NCI-H2081 treated with DMSO at 0.1 percent for 48 hours (cell line): ENCODE measurements around the gene AFAP1.

ENCODE experiments used
- DNase-seq: peaks from one replicate; lab custom pipeline; 2025; lab: John Stamatoyannopoulos, UW

AFAP1 gene

GRCh38 chr4:7784131-7784870 is 155.4 kb downstream of the AFAP1 start:
- DNase-seq: no peak

- no peak for DNase-seq
Observed at GRCh38 chr4:7783541-7783940, 156.1 kb downstream of the AFAP1 start.

DNA sequence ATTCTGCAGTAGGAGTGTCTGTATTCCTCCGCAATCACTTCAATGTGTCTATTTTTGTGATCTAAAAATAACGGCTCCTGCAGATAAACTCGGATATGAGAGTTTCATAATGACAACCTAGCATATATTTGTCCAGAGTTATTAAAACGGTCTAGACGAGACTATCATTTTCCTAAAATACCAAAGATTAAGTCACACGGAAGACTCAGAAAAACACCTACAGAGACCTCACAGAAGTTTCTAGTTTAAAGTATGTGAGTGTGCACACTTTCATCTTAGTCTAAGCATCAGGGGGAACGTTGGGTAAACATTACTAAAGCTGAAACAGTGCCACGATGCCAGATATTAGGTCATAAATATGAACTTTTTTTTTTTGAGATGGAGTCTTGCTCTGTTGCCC is 156.9 kb downstream of the AFAP1 start:
- DNase-seq: no peak

- DNase-seq: no peak
Observed at GRCh38 chr4:7781993-7782392, 157.7 kb downstream of the AFAP1 start.

- no peak for DNase-seq
Observed at GRCh38 chr4:7781366-7781765, 158.3 kb downstream of the AFAP1 start.

GRCh38 chr4:7780751-7781348 is 158.8 kb downstream of the AFAP1 start:
- DNase-seq: no peak

GRCh38 chr4:7779432-7779768 is 160.3 kb downstream of the AFAP1 start:
- DNase-seq: no peak

DNA sequence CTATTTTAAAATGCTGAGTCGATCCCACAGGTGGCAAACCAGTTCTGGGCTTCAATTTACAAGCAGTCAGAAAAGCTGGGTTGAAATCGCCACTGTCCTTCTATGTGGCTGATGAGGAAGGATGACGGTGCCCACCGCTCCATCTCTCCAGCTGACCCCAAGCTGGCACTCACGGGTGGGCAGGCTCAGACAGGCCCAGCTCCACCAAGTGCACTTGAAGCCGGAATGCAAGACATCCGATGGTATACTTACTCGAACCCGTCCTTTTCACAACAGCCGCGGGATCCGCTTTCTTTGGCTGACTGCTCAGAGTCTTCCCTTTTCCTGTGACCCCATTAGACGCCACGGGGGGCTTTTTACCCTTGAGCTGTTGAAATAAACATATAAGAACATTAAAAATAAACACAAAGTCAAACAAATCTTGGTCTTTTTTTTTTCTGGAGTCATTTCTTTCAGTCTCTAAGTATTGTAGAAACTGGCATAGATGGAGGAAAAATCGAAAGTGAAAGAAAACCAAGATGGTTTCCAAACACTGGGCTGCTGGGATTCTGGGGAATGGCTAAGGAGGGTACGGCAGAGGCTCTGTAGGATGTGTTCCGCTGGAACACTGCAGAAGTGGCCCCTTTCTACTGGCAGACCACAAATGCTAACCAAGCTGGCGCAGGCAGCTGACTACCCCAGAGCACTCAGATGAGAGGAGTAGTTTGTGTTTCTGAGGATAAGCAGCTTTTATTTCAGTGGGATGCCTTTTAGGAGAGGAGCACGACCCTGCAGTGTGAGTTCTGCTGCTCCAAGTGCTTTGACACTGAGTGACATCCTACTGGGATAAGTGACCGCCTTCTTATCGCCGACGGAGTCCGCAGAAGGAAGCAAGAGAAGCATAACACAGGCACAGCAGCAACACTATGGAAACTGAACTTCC is 160.9 kb downstream of the AFAP1 start:
- DNase-seq: no peak

DNA sequence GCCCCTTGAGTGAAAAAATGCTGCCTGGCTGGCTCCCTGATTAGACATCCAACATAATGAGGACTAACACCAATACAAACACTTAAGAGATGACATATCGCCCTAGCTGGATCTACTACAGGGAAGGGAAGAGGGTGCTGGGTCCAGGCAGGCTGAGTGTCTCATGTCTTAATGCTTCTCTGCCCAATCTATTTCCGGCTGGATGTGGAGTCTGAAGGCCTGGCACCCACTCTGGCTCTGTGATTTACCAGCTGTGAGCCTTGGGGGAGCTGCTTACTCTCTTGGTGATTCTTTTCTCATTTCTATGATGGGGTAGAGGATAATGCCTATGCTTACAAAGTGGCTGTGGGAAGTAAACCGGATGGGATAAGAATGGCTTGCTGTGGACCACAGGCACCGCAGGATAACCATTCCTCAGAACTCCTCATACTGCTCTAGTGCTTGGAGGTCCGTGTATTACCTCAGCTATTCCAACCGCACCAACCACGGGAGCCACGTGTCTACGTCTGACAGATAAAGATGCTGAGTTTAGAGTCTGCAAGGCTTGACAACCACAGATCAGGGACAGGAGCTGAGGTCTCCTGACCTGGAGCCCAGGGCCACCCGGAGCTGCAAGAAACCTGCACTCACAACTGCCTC is 161.7 kb downstream of the AFAP1 start:
- DNase-seq: no peak

DNA sequence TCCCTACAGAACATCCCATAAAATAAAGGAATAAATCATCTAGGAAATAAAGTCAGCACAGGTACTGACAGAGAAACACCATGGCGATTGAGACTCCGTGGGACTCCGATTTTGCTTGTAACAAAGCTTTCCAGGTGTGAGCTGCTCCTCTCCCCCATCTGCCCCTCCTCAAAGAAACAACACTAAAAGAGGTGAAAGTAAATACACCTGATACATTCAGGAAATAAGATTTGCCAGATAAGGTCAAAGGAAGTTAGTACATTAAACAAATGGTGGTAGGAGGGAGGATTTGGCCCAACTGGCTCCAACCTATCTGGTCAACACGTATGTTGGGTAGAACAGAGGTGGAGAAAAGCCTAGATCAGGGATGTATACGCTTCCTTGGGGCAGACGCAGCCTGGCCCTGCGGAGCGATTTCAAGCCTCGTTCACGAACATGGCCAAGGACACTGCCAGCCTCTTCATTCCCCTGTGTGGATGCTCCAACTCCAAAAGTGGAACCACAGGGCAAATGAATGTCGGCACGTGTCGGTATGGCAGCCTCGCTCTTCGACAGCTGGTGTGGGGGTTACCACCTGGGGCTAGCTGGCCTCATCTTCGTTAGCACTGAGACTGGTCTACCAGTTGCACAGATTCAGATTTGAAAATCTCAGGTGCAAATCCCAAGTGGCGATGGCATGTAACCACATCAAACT is 162.5 kb downstream of the AFAP1 start:
- DNase-seq: no peak

DNA sequence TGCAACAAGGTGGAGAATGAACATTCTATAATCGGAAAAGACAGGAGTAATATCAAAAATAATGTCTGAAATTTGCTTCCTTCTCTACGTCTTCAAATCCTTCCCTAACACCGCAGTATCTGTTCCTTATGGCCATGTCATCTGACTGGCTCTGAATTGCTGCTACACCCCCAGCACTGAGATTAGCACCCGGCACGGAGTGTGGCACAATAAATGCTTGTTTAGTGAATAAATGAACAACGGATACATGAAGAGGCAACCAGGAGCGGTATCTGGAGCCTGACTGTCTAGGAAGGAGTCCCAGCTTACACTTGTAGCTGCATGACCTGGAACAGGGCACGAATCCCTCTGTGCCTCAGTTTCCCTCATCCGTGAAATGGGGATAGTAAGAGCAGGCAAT is 164.3 kb downstream of the AFAP1 start:
- DNase-seq: no peak

- no peak for DNase-seq
Observed at GRCh38 chr4:7774301-7775294, 165.1 kb downstream of the AFAP1 start.

GRCh38 chr4:7773401-7774180 is 166.1 kb downstream of the AFAP1 start:
- DNase-seq: no peak

DNA sequence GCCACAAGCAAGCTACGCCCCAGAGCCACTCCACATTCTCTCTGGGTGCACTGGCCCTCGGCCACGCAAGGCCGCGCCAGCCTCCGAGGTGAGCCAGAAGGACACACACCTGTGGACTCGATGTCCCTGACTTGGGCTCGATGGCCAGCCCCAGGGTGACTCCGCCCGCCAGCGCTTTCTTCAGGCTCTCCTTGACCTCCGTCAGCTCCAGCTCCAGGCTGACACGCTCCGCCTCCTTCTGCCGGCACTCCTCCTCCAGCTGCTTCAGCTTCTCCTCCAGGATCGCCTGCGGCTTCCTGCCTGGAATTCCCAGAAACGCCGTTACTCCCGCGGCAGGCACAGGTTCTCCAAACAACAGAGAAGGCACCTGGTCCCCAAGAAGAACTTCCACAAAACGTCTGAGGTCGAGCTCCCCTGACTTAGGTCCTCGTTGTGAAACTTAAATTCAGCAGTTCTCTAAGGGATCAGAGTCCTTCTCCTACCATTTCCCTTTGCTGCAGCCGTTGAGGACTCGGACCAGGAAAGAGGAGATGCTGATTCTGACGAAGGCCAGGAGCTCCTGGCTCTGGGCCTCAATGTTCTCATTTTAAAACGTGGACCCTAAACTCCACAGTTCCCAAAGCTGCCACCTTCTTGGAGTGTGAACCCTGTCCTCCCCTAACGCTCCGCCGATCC is 166.8 kb downstream of the AFAP1 start:
- DNase-seq: no peak

DNA sequence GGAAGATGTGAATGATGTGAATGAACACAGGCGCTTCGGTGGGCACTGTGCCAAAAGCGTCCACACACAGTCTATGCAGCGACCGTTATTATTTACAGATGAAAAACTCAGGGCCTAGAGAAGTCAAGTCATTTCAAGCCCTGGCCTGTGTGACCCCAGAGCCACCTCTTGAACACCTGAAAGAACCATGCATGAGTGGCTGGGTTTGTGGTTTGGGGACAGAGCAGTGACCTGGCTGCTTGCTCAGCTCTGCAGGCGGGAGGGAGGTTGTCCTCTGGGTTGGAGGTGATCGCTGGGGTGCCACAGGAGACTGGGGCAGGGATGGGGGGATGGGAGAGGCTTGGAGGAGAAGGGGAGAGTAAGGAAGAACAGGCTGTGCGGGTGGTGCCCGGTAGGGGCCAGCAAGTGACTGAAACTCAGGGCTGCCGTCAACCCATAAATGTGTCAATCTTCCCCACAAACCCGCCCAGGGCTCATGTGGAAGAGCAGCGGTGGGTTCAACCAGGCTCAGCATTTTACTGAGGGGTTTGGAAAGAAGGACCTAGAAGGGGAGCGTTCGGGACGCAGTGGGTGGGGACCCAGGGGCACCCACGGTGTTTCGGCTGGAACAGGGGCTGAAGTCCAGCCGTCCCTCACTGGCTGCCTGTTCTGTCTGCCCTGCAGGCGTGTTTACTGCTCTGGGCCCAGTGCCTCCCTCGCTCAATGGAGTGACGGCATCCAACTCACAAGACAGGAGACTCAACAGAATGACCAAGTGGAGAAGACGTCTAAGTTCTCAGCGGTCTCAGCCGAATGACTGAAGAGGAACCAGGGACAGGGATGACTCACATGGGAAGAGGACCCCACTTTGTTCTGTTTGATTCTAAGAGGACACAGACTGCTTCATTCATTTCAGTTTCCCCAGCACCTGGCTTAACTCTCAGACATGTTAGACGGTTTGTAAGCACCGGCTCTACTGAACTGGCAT is 167.8 kb downstream of the AFAP1 start:
- DNase-seq: no peak

DNA sequence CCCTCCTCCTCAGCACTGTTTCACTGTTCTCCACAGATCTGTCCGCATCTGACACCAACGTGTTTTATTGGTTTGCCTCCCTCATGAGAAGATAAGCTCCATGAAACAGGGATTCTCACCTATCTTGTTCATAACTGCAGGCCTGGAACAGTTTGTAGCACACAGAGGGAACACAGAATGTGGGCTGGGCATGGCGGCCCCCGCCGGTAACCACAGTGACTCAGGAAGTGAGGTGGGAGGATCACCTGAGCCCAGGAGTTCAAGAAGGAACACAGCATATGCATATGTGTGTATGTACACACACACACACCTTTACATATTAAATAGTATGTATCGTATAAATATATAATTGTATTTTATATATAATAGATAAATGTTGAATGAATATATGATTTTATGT is 168.6 kb downstream of the AFAP1 start:
- no peak for DNase-seq

DNA sequence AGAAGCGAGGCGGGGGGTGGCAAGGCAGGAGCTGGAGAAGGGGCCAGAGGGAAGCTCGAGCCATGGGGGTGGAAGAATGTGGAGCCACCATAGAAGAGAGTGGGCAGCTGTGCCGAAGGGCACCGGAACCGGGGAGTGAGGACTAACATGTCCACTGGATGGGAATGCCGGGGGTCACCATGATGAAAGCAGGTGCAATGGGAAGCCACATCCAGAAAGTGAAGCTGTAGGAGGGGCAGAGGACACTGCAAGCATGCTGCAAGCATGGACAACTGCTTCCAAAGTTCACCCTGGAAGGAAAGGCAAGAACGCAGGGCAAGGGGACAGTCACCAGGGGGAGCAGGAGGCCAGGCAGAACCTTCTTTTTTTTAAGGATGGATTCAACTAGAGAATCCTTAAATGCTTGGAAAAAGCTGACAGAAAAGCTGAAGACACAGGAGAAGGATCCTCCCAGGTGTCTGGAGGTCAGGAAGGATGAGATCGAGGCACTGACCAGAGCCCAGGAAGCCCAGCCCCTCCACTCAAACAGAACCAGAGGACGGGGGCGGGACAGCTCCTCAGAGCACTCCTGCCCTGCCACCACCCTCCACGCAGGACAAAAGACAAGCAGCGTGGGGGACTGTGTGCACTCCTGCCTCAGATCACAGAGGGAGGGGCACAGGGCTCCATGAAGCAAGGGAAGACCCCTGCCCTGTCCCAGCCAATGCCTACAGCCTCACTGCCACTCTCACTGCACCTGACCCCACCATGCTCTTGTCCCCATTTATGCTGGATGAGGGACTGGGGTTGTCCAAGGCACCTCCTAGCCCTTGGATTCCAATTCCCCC is 169.2 kb downstream of the AFAP1 start:
- no peak for DNase-seq
